H1 (cell line): ENCODE results near the gene LTBP1. TPM values are rescaled to one million over a fixed set of nuclear protein-coding genes. Genes with fewer than 3 reads are reported as not detected.

Experiments
- BACH1 ChIP-seq: IDR thresholded peaks from 2 replicates; pipeline ENCODE4 v1.6.1; 2012; ENCODE audit warnings: low read length, improper control_type of control experiment
- PHF8 ChIP-seq: fragments of 200-600 bp; sonication (generic); conservative IDR thresholded peaks from 2 replicates; pipeline ENCODE4 v1.7.1; 2012; ENCODE audit warnings: low read depth, mild to moderate bottlenecking, inconsistent platforms, low read length, moderate library complexity
- POLR2A ChIP-seq, 2 experiments: IDR thresholded peaks; 1 replicate in 1 of 2; 2 replicates in 1 of 2; pipeline ENCODE4 v1.6.1; 2011; ENCODE audit warnings: low read depth in 2 of 2, low read length in 2 of 2, mild to moderate bottlenecking in 2 of 2; ENCODE audit errors: control extremely low read depth in 1 of 2
- SIN3A ChIP-seq, 2 experiments: IDR thresholded peaks in 1 of 2; conservative IDR thresholded peaks in 1 of 2; 2 replicates each; pipeline ENCODE4 v1.6.1; 2011 to 2012; ENCODE audit warnings: low read length in 2 of 2, improper control_type of control experiment in 1 of 2, low read depth in 1 of 2, mild to moderate bottlenecking in 1 of 2
- polyA plus RNA-seq, 7 experiments: library from polyadenylated mRNA; depleted of rRNA in 3 of 7; stranded (reverse) in 5 of 7; unstranded in 2 of 7; fragments of >200 nt in 5 of 7; fragments of 200-250 nt in 2 of 7; gene quantifications; 1 replicate in 5 of 7; 2 replicates in 1 of 7; 4 replicates in 1 of 7; pipeline versions ENCODE4 v1.2.1 to v1.2.3, GENCODE V29; 2011 to 2013; ENCODE audit warnings: missing spikeins in 2 of 7, mixed read lengths in 2 of 7
- total RNA-seq: library from RNA; stranded (reverse); fragmentation: NEBNext Ultra II Directional; extraction: Animal tissue kit (Norgen Biotek cat#: 25700); gene quantifications from 2 replicates; pipeline ENCODE4 v1.2.1, GENCODE V29; 2021

The LTBP1 gene
- total and polyA plus RNA-seq, 2 of the 8 experiments (the other 6 are each of a cell fraction or from before 2014, with no cell fraction given), result 15.4 to 24.7 TPM

- TF ChIP-seq SIN3A (conservative IDR thresholded peaks at IDR 0.05 in 1 of 2, IDR thresholded peaks at IDR 0.05 in 1 of 2; ENCODE audit: low read depth in 1 of 2, low read length in 2 of 2), result no peak
- no peak for TF ChIP-seq PHF8
- no peak for TF ChIP-seq BACH1
- TF ChIP-seq POLR2A (IDR thresholded peaks at IDR 0.05; ENCODE audit: control extremely low read depth in 1 of 2, low read depth in 2 of 2, low read length in 2 of 2), result no peak
Observed at GRCh38 chr2:33205693-33206434, 259.1 kb downstream of the LTBP1 start (continued).
